CD4-positive, alpha-beta T cell treated with Interleukin-15 for 1 hour (primary cell): ENCODE data around the gene SLC1A2.
"Not testable (repeated sequence)": the region's sequence is repeated elsewhere in the genome, so short reads cannot be mapped to it uniquely, and the experiment has no call there.

Experiments used
- DNase-seq: peaks from one replicate; pipeline ENCODE4 v3.0.0-alpha.2; 2020

The SLC1A2 gene

DNA sequence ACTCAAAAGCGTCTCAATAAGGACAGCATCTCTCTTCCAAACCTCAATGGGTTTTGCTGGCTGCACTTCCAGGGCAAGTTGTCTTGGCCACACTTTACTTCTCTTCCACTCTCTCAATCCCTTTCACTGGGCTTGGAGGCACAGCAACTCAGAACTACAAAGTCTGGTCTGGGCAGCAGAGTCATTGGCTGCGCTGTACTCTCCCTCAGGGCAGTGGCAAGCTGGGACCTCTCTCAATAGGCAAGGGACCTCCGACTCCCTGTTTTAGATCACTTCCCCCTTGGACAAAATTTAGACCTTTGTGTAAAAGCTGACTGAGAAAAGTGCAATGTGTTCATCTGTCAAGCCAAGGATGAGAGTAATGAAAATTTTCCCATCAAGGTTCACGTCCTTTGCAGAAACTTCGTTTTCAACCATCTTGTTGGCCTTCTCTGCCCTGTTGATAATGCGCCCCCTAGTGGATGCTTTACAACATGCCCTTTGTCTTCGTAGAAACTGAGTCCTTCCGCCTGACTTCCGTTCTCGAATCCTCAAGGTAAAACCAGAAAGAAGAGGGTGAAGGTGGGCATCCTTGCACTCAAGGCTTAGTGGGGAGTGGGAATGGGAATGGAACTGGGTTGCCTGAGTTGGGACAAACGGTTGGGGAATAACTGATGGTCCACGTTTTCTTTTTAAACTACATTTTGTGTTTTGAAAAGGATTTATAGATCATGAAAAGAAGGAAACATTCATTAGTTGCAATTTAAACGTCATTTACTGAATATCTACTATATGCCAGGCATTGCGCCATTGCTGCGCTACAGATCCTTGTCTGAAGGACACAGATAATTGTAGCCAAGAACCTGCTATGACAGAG is 181.3 kb downstream of the SLC1A2 start:
- DNase-seq, result peak; percentile 51

DNA sequence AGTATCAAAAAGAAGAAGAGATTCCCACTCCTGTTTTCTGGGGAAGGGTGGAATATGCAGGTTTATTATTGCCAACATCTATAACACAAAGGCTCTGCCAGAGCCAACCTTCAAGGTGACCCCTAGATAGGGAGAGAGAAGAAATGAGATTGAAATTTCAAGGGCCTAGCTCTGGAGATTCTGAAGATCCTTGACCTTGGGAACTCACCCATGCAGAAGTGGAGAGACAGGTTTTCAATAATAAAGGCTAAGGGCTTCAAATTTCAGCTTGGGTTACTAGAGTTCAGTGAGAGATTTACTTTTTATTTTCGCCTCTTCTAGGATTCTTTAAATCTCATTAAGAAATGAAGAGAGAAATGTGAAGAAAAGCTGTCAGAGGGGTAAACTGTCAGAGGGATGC is 182.0 kb downstream of the SLC1A2 start:
- no peak for DNase-seq

DNA sequence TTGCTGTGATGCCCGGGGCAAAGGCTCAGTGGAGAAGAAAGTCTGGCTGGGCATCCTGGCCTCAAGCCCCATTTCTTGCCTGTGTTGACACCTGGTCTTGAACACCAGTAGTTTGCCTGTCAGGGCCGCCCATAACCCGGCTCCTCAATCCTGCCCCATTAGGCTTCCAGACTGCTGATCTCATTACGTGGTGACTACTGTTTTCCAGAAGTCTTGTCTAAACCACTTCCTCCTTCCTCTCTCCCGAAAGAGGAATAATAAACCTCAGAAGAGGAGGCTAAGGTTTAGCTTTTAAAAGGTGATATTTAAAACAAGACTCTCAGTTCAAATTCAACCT is 182.7 kb downstream of the SLC1A2 start:
- peak; percentile 26 for DNase-seq

DNA sequence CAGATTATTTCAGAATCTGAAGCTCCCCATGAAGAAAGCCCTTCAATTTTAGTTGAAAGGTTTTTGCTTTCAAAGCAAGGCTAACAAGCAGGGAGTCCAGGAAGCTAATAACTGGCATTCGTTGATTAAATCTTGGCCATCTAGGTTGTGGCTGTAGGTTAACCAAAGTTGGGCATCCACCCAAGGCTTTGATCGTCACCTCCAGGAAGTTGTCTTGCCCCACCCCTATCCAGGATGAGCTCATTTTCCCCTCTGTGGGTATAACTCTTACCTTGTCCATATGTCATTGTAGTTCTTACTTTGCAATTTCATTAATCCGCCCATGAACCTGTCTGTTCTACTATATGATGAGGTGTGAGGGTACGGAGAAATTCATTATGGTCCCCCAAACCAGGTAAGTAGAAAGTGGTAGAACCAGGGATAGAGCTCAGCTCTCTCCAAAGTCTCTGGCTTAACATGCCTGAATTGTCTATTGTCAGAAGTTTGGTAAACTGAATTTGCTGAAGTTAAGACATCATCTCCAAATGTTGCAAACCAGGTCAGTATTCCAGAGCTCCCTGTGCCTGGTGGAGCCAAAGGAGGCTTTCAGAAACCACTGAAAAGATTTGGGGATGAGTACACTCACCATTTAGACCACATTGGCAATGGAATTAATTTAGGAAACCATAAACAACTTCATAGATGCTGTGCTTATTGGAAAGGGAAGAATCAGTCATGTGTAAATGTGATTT is 183.3 kb downstream of the SLC1A2 start:
- DNase-seq, result peak; percentile 63

DNA sequence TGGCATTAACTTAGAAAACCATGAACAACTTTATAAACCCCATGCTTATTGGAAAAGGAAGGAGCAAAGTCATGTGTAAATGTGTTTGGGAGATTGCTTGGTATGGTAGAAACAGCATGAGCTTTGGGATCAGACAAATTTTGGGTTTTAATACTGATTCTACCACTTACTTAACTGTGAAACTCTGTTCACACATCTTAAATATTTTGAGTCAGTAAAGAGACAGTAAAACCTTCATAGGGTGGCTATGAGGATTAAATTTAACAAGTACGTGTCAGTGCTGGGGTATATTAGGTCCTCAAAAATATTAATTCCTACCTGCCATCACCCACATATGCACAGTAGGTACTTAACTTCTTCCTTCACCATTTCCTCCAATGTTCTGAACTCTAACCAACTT is 183.9 kb downstream of the SLC1A2 start:
- no peak for DNase-seq

DNA sequence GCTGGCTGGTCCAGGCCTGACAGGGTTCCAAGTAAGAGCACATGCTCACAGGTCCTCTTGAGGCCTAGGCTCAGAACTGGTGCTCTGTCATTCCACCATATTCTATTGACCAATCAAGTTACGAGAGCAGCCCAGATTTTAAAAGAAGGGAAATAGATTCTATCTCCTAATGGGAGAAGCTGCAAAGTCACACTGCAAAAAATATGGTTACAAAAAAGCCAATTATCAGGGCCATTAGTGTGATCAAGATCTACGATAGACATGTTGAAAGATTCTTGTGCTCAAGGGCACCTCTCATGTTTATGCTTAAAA is 184.2 kb downstream of the SLC1A2 start:
- DNase-seq, result no peak

DNA sequence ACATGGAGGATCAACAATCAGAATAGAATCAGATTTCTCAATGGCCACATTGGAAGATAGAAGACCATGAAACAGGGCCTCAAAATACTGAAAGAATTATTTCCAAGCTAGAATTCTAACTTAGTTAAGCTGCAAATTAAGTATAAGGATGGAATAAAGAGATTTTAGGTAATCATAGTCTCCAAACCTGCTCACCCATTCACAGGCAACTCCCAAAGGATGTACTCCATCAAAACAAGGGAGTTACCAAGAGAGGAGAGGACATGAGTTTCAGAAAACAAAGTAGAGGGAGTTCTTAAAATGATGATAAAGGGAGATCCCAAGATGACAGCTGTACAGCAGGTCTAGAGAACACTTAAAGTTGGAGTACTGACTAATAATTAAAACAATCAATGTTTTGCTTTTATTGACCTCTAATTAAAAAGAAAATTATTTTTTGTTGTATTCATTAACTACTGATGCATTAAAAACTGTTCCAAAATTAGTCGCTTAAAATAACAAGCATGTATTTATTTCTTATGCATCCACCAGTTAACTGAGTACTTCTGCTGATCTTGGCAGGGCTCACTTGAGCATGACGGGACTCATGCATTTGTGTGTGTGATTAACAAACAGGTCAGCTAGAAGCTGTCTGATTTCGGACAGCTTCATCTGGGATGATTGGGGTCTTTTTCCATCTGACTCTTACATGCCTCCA is 184.8 kb downstream of the SLC1A2 start:
- DNase-seq, result no peak

DNA sequence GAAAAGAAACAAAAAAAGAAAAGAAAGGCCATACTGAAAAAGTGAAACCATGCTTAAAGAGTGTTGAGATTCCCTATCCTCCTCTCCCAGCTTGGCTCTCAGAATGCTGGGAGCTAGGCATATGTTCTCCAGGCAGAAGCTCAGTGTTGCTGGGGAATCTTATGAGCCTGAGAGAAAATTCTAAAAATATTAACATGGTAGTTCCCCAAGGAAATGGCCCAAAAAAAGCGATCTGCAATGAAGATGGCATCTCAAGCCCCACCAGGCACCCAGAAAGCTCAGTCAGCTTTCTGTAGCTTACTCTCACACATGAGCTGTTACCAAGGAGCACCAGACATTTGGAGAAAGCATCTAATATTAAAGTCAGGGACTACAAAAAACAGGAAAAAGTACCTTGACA is 185.8 kb downstream of the SLC1A2 start:
- no peak for DNase-seq

DNA sequence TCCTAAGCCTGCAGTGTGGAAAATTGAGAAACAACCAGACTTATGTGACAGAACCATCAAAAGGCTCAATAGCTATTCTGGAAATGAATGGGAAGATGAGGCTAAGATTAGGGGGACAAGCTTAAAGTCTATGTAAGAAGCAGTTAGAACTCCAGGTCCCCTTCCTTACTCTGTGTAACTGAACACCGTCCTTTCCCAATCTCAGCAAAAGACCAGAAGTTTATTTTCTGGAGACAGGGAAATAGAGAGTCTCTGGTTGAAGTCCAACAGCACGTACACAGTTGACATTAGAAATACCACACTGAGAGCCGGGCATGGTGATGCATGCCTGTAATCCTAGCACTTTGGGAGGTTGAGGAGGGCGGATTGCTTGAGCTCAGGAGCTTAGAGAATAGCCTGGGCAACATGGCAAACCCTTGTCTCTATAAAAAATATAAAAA is 186.4 kb downstream of the SLC1A2 start:
- no peak for DNase-seq

DNA sequence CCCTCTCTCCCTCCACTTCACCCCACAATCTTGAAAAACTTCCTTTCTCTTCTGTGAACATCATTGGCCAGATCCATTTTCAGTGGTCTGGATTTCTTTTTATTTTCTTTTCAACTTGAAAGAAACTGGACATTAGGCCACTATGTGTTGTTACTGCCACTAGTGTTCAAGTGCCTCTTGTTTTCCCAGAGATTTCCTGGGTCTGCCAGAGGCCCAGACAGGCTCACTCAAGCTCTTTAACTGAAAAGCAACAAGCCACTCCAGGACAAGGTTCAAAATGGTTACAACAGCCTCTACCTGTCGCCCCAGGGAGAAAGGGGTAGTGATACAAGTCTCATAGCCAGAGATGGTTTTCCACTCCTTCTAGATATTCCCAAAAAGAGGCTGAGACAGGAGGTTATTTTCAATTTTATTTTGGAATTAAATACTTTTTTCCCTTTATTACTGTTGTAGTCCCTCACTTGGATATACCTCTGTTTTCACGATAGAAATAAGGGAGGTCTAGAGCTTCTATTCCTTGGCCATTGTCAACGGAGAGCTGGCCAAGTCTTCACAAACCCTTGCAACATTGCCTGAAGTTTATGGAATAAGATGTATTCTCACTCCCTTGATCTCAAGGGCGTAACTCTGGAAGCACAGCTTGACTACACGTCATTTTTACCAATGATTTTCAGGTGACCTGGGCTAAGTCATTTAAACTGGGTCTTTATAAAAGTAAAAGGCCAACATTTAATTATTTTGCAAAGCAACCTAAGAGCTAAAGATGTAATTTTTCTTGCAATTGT is 188.1 kb downstream of the SLC1A2 start:
- no peak for DNase-seq

DNA sequence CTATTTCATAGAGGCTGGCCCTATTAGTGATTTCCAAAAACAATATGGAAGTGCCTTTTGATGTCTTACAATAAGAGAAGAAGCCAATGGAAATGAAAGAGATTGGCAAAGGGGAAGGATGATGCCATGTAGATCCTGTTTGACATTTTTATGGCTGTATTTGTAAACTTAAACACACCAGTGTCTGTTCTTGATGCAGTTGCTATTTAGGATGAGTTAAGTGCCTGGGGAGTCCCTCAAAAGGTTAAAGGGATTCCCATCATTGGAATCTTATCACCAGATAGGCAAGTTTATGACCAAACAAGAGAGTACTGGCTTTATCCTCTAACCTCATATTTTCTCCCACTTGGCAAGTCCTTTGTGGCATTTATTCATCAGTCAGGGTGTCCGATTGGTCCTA is 189.0 kb downstream of the SLC1A2 start:
- DNase-seq, result no peak

DNA sequence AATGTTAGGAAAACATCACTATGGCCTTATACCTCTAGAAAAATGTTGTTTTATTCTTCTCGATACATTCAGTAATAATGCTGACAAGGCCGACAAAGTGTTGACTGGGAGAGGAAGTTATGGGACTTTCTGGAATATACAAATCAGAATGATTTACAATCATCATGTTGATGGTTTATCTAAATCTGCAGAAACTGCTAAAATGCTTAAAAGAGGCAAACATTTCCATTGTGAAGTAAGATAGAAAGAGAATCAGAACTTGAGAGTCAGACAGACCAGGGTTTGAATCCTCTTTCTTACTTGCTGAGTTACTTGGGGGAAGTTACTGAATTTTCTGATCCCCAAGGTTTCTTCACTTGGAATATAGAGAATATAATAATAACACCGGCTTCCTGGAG is 191.0 kb downstream of the SLC1A2 start:
- DNase-seq, result no peak

DNA sequence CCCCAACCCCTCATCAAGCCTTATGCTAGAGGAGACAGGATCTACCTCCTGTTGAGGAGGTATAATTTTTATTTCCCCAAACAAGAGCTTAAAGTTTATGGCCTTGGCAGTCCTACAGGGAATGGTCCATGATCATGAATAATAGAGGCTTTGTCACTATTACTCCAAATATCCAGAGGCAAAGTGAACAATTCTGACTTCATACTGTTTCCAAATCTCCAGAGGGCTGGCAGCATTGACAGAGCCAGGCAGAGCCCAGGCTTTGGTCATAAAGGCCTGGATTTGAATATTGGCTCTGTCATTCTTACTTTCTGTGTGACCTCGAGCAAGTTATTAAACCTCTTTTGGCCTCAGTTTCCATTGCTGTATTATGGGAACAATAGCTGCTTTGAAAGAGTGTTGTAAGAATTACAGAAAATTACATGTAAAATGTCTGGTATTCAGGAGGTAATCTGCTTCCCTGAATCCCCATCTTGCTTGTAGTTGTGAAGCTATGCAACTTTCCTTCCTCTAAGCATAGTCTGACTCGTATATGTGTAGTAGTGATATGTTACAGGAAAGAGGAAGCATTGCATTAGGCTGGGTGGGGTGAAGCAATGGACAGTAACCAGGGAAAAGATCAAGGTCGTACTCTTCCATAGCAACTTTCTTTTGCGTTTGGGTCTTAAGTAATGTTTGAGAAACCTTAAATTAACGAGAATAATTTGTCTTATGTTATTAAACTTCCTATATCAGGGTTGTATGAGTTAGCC is 191.6 kb downstream of the SLC1A2 start:
- DNase-seq, result no peak

DNA sequence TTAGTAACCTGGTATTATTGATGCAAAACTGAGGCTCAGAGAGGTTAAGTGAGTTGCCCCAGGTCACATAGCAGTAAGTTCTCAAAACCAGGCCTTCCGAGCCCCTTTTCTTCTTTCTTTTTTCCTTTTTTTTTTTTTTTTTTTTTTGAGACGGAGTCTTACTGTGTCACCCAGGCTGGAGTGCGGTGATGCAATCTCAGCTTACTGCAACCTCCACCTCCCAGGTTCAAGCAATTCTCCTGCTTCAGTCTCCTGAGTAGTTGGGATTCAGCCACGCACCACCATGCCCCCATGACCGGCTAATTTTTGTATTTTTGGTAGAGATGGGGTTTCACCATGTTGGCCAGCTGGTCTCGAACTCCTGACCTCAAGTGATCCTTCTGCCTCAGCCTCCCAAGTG is 192.6 kb downstream of the SLC1A2 start:
- DNase-seq, result not testable (repeated sequence)

DNA sequence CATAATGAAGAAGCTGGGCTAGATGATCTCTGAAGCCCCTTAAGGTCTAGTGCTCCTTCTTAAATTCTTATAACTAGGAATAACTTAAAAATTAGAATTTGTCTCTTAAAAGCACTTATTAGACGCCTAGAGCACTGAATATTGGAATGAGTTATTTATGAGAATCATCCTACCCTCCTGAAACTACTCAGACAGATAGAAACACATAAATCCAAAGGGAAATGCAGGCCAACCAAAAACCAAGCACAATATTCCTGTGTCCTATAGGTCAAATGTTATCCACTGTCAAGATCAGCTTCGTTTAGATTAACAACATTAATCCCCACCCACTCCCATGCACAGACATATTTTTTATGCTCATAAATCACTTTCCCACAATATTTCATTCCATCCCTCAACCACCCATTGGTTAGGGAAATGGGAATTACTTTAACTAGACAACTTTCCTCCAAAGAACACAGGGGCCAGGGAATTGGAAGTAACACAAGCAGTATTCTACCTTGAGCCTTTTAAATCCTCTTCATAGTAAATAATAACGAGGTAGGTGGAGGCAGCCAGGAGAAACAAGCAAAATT is 193.3 kb downstream of the SLC1A2 start:
- no peak for DNase-seq

DNA sequence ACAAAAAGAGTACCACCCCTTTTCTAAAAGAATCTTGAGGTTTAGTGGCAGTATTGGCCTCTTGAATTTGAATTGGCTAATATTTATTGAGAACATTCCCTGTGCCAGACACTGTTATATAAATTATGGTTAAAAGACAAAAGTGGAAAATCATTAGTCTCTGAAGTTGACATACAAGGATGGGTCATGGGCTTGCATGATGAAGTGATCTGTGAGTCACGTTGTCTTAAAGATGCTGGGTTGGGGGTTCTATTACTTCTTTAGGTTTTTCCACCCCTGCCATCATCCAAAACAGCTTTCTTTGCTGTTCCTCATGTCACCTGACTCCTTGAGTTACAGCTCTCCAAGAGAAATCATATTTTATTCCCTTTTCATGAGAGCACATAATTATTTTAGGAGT is 195.4 kb downstream of the SLC1A2 start:
- no peak for DNase-seq

DNA sequence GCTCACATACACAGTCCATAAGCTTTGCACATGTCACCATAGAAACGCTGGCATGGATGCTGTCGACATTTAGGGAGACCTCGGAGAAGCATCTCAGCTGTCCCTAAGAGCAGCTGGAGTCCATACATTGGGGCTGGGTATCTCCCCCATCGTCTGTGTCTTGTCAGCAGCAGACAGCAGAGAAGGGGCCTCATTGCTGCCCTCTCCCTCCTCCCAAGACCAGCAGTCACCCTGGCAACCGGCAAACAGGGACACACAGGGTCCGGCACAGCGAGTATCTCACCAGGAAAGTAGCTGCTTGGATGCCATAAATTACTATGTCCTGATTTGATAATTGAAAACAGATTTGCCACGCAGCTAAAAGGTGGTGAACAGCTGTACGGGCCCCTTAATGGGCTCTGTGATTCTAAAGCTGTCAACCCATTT is 196.0 kb downstream of the SLC1A2 start:
- DNase-seq, result no peak

DNA sequence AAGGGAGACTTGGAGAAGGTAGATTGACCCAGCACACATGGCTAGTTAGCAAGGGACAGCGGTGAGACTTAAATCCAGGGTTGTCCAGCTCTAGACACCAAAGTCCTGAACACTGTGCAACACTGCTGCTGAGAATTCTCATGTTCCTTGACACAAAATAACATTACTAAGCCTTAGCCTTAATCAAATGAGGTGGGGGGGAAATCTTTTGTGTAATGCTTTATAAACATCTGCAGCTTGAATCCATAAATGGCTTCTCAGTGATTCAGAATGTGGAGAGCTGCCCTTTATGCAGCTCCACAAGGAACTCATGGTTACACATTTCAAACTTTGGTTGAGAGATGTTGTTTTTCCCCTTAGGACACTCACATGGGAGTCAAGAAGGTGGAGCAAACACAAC is 200.4 kb downstream of the SLC1A2 start:
- DNase-seq, result no peak

DNA sequence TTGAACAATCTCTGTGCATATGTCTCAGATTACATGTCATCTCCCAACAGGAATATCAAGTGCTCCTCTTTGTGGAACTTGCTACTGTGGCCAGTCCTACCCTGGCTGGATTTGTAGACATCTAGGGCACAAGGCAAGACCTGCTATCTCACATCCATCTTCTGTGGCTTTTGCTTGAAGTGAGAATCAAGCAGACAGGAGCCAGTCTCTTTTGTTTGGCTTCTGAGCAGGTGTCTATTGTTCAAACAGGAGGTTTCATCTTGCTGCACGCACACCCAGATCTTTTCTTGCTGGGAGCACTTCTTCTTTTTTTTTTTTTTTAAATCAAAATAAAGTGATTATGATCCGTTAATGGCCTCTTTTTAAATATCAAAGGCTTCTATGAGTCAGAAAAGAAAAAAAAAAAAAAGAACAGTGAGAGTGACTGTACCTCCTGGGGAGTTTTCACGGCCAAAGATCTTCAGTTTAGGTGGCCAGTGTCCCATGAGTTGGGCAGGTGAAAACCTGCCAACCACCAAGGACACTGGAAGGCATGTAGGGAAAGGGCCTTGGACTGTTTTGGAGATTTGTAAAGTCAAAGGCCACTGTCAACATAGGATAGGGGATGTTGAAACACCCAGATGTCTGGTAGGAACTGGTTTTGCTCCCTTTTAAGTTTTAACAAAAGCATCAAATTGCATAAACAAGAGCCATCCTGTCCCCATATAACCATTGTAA is 202.2 kb downstream of the SLC1A2 start:
- DNase-seq, result peak; percentile 49

DNA sequence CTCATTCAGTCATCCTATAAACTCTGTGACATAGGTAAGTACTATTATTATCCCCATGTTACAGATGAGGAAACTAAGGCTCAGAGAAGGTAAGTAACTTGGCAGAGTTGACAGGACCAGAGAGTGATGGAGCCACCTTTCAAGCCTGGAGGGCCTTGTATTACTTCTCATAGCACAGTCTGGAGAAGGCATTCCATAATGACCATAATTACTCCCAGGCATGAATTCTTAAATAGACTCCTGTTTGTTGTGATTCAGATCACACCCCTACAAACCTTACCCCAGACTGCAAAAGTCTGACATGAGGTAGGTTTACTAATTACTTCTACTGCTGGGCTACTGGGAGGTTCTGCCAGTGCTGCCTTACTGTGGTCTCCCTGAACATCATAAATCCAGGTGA is 203.4 kb downstream of the SLC1A2 start:
- DNase-seq, result no peak

DNA sequence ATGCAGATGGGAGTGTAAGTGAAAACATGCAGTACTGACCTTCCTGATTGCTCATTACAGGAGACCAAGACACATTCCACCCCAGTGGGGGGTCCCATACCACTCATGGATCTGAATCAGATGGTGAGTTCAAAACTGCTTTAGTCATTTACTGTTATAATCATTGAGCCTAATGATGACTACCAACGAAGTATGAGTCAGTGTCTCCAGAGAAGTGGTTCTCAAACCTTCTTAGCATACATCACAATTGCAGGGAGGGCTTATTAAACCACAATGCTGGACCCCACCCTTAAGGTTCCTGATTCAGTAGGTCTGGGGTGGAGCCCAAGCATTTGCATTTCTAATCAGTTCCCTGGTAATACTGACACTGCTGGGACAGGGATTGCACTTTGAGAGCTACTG is 204.6 kb downstream of the SLC1A2 start:
- peak; percentile 64 for DNase-seq
